ENCODE data around the gene LIX1L.

LIX1L gene

GRCh38 chr1:145957443-145958319, at the start of gene LIX1L:
LIX1L (minus strand) TSS chr1:145958017; CDS start chr1:145957927, 90 bp downstream.
- peak; percentile 89 for DNase-seq

DNA sequence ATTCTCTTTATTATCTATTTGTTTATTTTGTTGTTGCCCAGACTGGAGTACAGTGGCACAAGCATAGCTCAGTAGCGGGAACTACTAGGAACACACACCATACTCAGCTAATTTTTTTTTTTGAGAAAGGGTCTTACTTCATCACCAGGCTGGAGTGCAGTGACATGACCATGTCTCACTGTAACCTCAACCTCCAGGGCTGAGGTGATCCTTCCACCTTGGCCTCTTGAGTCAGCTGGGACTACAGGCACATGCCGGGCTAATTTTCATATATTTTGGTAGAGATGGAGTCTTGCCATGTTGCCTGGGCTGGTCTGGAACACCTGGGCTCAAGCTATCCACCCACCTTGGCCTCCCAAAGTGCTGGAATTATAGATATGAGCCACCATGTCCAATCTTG, 43.9 kb upstream of the LIX1L start:
- no peak for DNase-seq

- no peak for DNase-seq
Observed at GRCh38 chr1:145999321-146000024, 41.7 kb upstream of the LIX1L start.

DNA sequence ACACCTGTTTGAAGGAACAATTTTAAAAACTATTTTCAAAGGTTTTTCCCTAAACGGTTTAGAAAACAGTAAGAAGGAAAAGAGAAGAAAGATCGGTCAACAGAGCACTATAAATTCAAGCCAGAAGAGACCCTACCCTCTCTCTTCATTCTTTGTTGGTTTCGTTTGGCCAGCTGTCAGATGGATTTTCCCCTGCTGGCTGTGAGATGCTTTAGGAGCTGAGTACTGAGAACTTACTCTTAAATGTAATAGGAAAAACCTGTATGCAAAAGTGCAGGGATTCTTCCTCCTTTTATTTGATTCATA, 39.9 kb upstream of the LIX1L start:
- DNase-seq = no peak

DNA sequence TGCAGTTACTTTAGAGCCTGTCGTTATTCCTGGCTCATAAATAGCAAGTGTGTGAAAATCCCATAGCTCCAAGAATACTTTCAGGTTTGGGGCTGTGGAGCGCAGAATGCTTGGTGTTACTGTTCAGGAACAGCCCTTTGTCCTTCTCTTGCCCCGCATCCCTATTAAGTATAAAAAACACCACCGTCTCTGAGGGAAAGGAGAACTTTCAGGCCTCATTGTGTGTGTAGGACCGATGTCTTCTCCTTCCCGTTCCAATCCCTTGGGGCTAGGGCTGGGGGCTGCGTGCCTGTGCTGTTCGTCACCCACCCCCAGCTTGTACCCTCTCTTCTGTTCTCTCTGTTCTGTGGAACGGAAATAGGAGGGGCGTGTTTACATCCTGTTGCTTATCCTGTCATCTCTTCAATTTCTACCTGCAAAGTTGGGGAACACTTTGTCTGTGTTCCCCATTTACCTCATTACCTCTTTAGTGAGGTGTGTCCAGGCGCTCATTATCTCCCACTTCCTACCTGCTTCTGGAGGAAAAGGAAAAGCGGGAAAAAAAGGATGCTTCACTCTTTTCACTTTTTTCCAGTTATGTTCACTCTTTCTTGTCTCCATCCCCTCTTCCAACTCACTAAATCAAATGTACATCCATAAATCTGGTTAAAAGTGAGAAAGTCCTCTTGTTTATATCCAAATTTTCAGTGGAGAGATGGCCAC, 39.4 kb upstream of the LIX1L start:
- no peak for DNase-seq

- peak; percentile 89 for DNase-seq
Observed at GRCh38 chr1:145996433-145997015, 38.7 kb upstream of the LIX1L start, which contains the start of gene TXNIP. TXNIP (minus strand) TSS chr1:145996579; CDS start chr1:145996266, 313 bp downstream.

DNA sequence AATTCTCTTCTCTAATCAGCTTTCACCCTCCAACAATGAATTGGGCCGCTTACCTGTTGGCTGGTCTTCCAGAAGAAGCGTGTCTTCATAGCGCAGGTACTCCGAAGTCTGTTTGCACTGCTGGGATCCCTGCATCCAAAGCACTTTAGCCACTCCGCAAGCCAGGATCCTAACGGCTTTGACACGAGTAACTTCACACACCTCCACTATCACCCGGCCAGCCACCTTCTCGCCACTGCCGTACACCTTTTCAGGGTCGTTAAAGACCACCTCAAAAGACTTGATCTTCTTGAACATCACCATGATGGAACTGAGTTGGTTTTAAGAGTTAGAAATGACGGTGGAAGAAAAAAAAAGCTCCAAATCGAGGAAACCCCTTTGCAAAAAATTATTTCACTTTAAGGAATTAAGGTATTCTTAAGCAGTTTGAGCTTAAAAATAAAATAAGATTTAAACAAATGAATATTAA, 38.2 kb upstream of the LIX1L start:
- DNase-seq = no peak

- DNase-seq = no peak
Observed at GRCh38 chr1:145995148-145995881, 37.5 kb upstream of the LIX1L start.

DNA sequence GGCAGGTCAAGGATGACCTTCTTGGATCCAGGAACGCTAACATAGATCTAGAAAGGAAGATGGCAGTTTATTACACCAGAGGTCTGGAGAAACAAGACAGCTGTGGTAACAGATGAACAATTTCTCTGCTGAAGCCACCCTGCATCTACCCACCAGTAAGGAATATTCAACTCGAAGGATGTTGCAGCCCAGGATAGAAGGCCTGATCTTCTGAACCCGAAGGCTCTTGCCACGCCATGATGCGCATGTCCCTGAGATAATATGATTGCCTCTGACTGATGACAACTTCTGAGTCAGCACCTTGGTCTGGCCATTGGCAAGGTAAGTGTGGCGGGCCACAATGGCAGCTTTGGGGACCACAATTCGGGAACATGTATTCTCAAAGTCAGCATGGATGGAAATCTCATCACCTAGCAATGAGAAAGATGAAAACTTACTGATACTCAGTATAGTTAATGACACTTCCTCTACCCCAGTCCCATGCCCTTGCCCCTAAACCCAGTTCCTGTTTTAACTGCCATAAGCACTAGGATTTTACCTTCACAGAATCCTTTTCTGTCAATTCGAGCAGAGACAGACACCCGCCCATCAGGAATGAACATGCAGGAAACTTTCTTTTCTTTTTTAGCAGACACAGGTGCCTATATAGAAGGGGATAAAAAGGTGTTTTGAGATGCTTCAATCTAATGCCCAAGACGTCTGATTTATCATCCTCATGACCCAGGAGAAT, 36.7 kb upstream of the LIX1L start:
- DNase-seq = no peak

DNA sequence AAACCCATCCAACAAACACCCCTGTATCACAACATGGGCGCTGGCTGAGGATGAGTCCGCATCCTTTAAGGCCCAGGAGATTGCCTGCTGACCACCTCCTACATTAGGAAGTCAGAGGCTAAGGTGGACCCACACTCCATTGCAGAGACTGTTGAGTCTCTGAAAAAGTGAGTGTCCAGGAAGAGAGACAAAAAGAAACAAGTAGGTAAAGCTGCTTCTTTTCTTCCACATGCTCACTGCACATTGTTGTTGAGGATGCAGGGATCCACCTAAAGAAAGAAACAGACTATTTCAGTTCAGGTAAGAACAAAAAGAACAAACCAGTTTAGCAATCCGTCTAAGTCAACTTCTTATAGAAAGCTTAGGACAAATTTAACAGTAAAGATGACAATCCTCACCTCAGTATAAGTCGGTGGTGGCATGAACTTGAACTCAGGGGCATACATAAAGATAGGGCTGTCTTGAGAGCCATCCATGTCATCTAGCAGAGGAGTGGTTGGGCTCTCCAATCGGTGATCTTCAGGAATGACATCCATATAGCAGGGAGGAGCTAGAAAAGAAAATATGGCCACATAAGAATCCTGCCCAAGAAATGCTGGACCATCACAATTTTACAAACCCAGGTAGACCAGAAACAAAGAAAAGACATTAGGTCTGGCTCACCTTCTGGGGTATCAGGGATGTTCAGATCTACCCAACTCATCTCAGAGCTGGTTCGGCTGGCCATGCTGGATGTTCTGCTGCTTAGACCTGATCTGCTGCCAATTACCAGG, 36.0 kb upstream of the LIX1L start:
- DNase-seq = no peak

GRCh38 chr1:145992958-145993617, 35.3 kb upstream of the LIX1L start:
- DNase-seq = no peak

DNA sequence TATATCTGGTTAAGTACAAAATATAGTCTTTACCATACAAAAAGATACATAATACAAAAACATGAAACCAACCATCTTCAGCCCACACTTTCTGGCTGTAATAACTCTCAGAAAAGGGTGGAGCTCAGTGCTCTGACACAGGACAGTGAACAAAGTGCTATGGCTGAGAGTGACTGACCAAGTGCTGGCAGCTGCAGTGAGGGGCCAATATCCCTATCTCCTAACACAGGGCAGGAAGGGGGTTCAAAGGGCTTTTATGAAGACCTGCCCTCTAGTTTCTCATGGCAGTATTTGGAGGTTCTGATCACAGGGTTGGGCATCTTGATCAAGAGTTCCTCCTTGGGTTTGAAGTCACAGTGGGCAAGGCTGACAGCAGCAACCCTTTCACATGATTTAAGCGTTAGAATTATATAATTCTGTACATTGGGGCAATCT, 34.7 kb upstream of the LIX1L start:
- DNase-seq = no peak

- no peak for DNase-seq
Observed at GRCh38 chr1:145991735-145992412, 34.1 kb upstream of the LIX1L start.

- DNase-seq = no peak
Observed at GRCh38 chr1:145990249-145990855, 32.5 kb upstream of the LIX1L start.

DNA sequence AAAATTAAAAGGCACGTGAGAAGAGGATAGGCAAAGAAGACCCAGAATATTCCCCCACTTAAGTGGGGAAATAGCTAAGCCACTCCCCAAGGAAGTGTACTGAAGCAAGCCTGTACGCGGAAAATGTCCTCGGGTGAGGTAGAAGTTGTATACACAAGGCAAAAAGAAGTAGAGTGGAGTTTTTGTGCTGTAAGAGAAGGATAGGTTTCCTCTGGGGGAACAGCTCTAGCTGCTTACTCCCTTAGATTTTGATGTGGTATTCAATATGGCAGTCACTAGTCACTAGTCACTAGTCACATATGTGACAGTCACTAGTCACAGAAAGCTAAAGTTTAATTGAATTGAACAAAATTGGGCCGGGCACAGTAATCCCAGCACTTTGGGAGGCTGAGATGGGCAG, 31.0 kb upstream of the LIX1L start:
- no peak for DNase-seq

GRCh38 chr1:145987926-145988325, 30.1 kb upstream of the LIX1L start:
- DNase-seq = no peak

DNA sequence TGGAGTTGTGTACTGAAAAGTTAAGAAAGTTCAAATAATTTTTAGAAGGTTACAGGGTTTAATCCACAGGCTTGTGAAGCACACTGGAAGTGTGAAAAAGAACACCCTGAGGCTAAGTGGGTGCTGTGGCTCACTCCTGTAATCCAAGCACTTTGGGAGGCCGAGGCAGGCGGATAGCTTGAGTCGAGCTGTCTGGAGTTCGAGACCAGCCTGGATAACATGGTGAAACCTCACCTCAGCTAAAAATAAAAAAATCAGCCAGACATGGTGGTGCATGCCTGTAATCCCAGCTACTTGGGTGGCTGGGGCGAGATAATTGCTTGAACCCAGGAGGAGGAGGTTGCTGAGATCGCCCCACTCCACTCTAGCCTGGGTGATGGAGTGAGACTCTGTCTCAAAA, 28.7 kb upstream of the LIX1L start:
- DNase-seq = no peak

GRCh38 chr1:145985502-145986439, 28.0 kb upstream of the LIX1L start:
- DNase-seq = no peak
